SK-N-SH (cell line): ENCODE data around the gene OGG1. TPM values are rescaled to one million over a fixed set of nuclear protein-coding genes. Genes with fewer than 3 reads are reported as not detected.

Source experiments
- CTCF ChIA-PET: fragments of 300-600, 350-600 bp; formaldehyde crosslinking; extraction: SDS; loops from one replicate; lab custom pipeline; 2021; lab: Yijun Ruan, JAX
- POLR2A ChIA-PET: fragments of 350-600 bp; sonication (Branson Sonifier 250); formaldehyde crosslinking; extraction: SDS; loops from one replicate; lab custom pipeline; 2020; ENCODE audit warnings: antibody characterized with exemption, inconsistent platforms; lab: Yijun Ruan, JAX
- DNase-seq: peaks from one replicate; pipeline ENCODE4 v3.0.0; 2012
- H2AFZ ChIP-seq: fragments of 200-600 bp; sonication (generic); 2 replicates; pipeline ENCODE4 v1.8.1; 2016; ENCODE audit warnings: antibody characterized with exemption, mild to moderate bottlenecking, low read depth
- H3F3A ChIP-seq: fragments of 200-600 bp; sonication (generic); replicated peaks from 2 replicates; pipeline ENCODE3; 2016; ENCODE audit warnings: antibody characterized with exemption, mild to moderate bottlenecking; ENCODE audit not compliant: insufficient read depth
- H3K27ac ChIP-seq, 2 experiments: fragments of 200-500 bp in 1 of 2; fragments of 200-600 bp in 1 of 2; sonication (Bioruptor generic) in 1 of 2; sonication (generic), shearing (Covaris generic) in 1 of 2; 2 replicates each; pipeline versions ENCODE4 v1.5.1 to v1.6.1; 2014 to 2016; ENCODE audit warnings: low read depth in 2 of 2, inconsistent platforms in 1 of 2, low read length in 1 of 2, mild to moderate bottlenecking in 1 of 2, mixed read lengths in 1 of 2
- H3K27me3 ChIP-seq: fragments of 200-600 bp; sonication (generic), shearing (Covaris generic); 2 replicates; pipeline ENCODE4 v1.6.1; 2016; ENCODE audit warnings: mixed run types; ENCODE audit not compliant: insufficient read depth
- H3K36me3 ChIP-seq, 2 experiments: fragments of 200-500 bp in 1 of 2; fragments of 200-600 bp in 1 of 2; sonication (Bioruptor generic) in 1 of 2; sonication (generic) in 1 of 2; replicated peaks in 1 of 2; 2 replicates each; pipeline versions ENCODE3 to v1.5.1; 2014 to 2016; ENCODE audit warnings: low read length in 1 of 2, mild to moderate bottlenecking in 1 of 2; ENCODE audit not compliant: insufficient read depth in 2 of 2, control insufficient read depth in 1 of 2
- H3K4me1 ChIP-seq, 2 experiments: fragments of 200-500 bp in 1 of 2; fragments of 200-600 bp in 1 of 2; sonication (Bioruptor generic) in 1 of 2; sonication (generic), shearing (Covaris generic) in 1 of 2; 2 replicates each; pipeline versions ENCODE4 v1.5.1 to v1.6.1; 2014 to 2016; ENCODE audit warnings: low read depth in 1 of 2, low read length in 1 of 2, mixed run types in 1 of 2; ENCODE audit not compliant: insufficient read depth in 2 of 2, control insufficient read depth in 1 of 2
- H3K4me2 ChIP-seq: fragments of 200-600 bp; sonication (generic), shearing (Covaris generic); 2 replicates; pipeline ENCODE4 v1.6.1; 2017; ENCODE audit warnings: mixed run types
- H3K4me3 ChIP-seq, 2 experiments: fragments of 200-500 bp in 1 of 2; fragments of 200-600 bp in 1 of 2; sonication (Bioruptor generic) in 1 of 2; sonication (generic), shearing (Covaris generic) in 1 of 2; 2 replicates each; pipeline versions ENCODE4 v1.5.1 to v1.8.1; 2014 to 2016; ENCODE audit warnings: low read depth in 2 of 2, inconsistent platforms in 1 of 2, low read length in 1 of 2, mild to moderate bottlenecking in 1 of 2, mixed read lengths in 1 of 2, moderate library complexity in 1 of 2
- H3K79me2 ChIP-seq: fragments of 200-600 bp; sonication (generic); 2 replicates; pipeline ENCODE4 v1.8.1; 2017; ENCODE audit warnings: mild to moderate bottlenecking; ENCODE audit not compliant: insufficient read depth
- H3K9ac ChIP-seq: fragments of 200-600 bp; sonication (generic); 2 replicates; pipeline ENCODE4 v1.6.1; 2017; ENCODE audit warnings: mixed run types
- H3K9me2 ChIP-seq: fragments of 200-600 bp; sonication (generic); 2 replicates; pipeline ENCODE4 v1.6.1; 2017; ENCODE audit warnings: mixed run types
- H3K9me3 ChIP-seq: fragments of 200-600 bp; sonication (generic); 2 replicates; pipeline ENCODE4 v1.6.1; 2017; ENCODE audit warnings: mixed run types, mild to moderate bottlenecking, moderate library complexity
- H4K20me1 ChIP-seq: fragments of 200-600 bp; sonication (generic); 2 replicates; pipeline ENCODE4 v1.6.1; 2017; ENCODE audit warnings: mild to moderate bottlenecking, mixed run types; ENCODE audit not compliant: insufficient read depth
- EP300 ChIP-seq, 2 experiments: IDR thresholded peaks; 2 replicates each; pipeline versions ENCODE4 v1.4.0 to v1.6.1; 2012; ENCODE audit warnings: borderline replicate concordance in 1 of 2, low read depth in 1 of 2, low read length in 1 of 2
- GABPA ChIP-seq: IDR thresholded peaks from 2 replicates; pipeline ENCODE4 v1.4.0; 2012; ENCODE audit warnings: low read depth, mild to moderate bottlenecking
- GATA2 ChIP-seq: sonication (generic); formaldehyde crosslinking; IDR thresholded peaks from 2 replicates; pipeline ENCODE4 v1.5.0; 2020; ENCODE audit warnings: mild to moderate bottlenecking, missing genetic modification reagents
- MXI1 ChIP-seq: IDR thresholded peaks from 2 replicates; pipeline ENCODE4 v1.6.1; 2012; ENCODE audit warnings: mild to moderate bottlenecking, low read depth, low read length, improper control_type of control experiment
- RCOR1 ChIP-seq: fragments of 150-350 bp; IDR thresholded peaks from 2 replicates; pipeline ENCODE4 v1.6.1; 2017; ENCODE audit warnings: antibody characterized with exemption, low read length
- SIN3A ChIP-seq: IDR thresholded peaks from 2 replicates; pipeline ENCODE4 v1.6.1; 2012; ENCODE audit warnings: low read depth, mild to moderate bottlenecking, low read length, moderate library complexity, borderline replicate concordance
- SMC3 ChIP-seq: IDR thresholded peaks from 2 replicates; pipeline ENCODE4 v1.6.1; 2012; ENCODE audit warnings: low read depth, low read length, improper control_type of control experiment
- TAF1 ChIP-seq: IDR thresholded peaks from 2 replicates; pipeline ENCODE4 v1.6.1; 2012; ENCODE audit warnings: low read depth, mild to moderate bottlenecking, low read length, moderate library complexity, borderline replicate concordance
- TCF12 ChIP-seq: IDR thresholded peaks from 2 replicates; pipeline ENCODE4 v1.4.0; 2012
- WGBS: methylation state at CpG from one replicate; pipeline ENCODE4 v1.1.6; 2017; ENCODE audit warnings: low lambda C conversion rate; 5-methylcytosine and 5-hydroxymethylcytosine counted together
- polyA plus RNA-seq, 3 experiments: library from polyadenylated mRNA; depleted of rRNA; stranded (reverse); fragments of >200 nt; gene quantifications; 2 replicates each; pipeline ENCODE4 v1.2.3, GENCODE V29; 2012
- TF ChIP-seq, protein P1 (sequence below): fragments of 200-600 bp; sonication (generic); IDR thresholded peaks from 2 replicates; pipeline ENCODE4 v1.6.1; 2017; ENCODE audit warnings: antibody characterized with exemption, mild to moderate bottlenecking, moderate library complexity

OGG1 gene
- polyA plus RNA-seq, 1 of the 3 experiments (the other 2 are of a cell fraction), result 26.8 TPM

DNA sequence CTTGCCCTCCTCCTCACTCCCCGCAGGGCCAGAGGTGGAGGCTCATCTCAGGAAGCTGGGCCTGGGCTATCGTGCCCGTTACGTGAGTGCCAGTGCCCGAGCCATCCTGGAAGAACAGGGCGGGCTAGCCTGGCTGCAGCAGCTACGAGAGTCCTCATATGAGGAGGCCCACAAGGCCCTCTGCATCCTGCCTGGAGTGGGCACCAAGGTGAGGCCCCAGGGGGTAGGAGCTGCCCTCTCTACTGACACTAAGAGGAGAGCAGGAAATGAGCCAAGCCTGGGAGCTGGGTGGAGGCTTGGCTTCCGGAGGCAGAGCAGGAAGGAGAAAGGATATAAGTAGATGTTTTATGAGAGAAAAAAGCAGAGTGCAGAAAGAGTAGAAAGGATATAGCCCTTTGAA, 4.9 kb downstream of the OGG1 start:
- no peaks in the 10 kb centered on the region for H4K20me1 ChIP-seq
- H2AFZ ChIP-seq, result no peak overlapping the region
- H3F3A ChIP-seq, result no peaks in the 10 kb centered on the region
- H3K4me3 ChIP-seq, result no peak overlapping the region
- TF ChIP-seq SMC3 (no peak), SIN3A (no peak), EP300 (IDR thresholded peaks at IDR 0.05; ENCODE audit: borderline replicate concordance in 1 of 2, low read depth in 1 of 2, low read length in 1 of 2) (no peak), GABPA (no peak), TCF12 (no peak), GATA2 (no peak), MXI1 (no peak), TAF1 (no peak)
- TF ChIP-seq, all 33 proteins: peak for 0
- no peak for DNase-seq
- ChIA-PET POLR2A (no interaction called here), CTCF (no interaction called here)
- H3K27me3 ChIP-seq, result no peaks in the 10 kb centered on the region
- peaks cover 23% of the 10 kb centered on the region for H3K79me2 ChIP-seq
- H3K9me3 ChIP-seq, result no peaks in the 10 kb centered on the region
- WGBS, result 88% methylated on average over 4 of the region's 8 CpGs
- no peak overlapping the region for H3K27ac ChIP-seq
- peaks cover 0 to 12% of the 10 kb centered on the region in 2 experiments; a peak in 1 of 4 replicates for H3K4me1 ChIP-seq
- no peaks in the 10 kb centered on the region for H3K9me2 ChIP-seq
- H3K36me3 ChIP-seq, result peaks cover 29 to 34% of the 10 kb centered on the region in 2 experiments
- H3K4me2 ChIP-seq, result no peak overlapping the region
- H3K9ac ChIP-seq, result no peak overlapping the region

DNA sequence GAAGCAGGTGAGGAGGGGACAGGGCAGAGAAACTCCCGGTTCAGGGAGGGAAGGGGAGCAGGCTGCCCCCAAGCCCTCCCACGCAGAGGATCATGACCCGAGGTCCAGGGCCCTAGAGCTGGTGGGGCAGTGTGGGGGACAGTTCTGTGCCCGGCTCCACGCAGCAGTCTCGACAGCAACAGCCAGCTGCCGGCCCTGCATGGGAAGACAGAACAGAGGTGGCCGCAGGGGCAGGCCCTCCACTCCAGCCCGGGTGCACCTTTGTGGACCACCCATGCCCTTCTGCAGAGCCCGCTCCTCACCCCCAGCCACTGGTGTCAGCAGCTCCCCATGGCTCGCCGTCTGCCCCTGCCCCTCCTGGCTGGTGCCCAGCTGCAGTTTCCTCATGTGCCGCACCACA, 7.7 kb downstream of the OGG1 start:
- ChIA-PET POLR2A (interaction anchor here (0.6 kb wide), 1 partner anchor 546 kb away, joined by 3 read pairs; no protein-coding TSS in a partner anchor), CTCF (no interaction called here)
- TF ChIP-seq RCOR1 (no peak), SIN3A (no peak)
- TF ChIP-seq, protein P1, sequence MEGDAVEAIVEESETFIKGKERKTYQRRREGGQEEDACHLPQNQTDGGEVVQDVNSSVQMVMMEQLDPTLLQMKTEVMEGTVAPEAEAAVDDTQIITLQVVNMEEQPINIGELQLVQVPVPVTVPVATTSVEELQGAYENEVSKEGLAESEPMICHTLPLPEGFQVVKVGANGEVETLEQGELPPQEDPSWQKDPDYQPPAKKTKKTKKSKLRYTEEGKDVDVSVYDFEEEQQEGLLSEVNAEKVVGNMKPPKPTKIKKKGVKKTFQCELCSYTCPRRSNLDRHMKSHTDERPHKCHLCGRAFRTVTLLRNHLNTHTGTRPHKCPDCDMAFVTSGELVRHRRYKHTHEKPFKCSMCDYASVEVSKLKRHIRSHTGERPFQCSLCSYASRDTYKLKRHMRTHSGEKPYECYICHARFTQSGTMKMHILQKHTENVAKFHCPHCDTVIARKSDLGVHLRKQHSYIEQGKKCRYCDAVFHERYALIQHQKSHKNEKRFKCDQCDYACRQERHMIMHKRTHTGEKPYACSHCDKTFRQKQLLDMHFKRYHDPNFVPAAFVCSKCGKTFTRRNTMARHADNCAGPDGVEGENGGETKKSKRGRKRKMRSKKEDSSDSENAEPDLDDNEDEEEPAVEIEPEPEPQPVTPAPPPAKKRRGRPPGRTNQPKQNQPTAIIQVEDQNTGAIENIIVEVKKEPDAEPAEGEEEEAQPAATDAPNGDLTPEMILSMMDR, result no peak
- Histone ChIP-seq H3K4me1 (no peaks in the 10 kb centered on the region), H3K36me3 (peaks cover 24 to 29% of the 10 kb centered on the region in 2 experiments), H3K27me3 (no peaks in the 10 kb centered on the region), H3K9me3 (no peaks in the 10 kb centered on the region), H3K9ac (no peak overlapping the region), H3K27ac (no peak overlapping the region), H2AFZ (no peak overlapping the region), H3F3A (no peaks in the 10 kb centered on the region), H4K20me1 (no peaks in the 10 kb centered on the region), H3K4me3 (no peak overlapping the region), H3K79me2 (no peaks in the 10 kb centered on the region), H3K4me2 (no peak overlapping the region), H3K9me2 (no peaks in the 10 kb centered on the region)
- 94% methylated on average over 7 of the region's 13 CpGs for WGBS
- no peak for DNase-seq
